ENCODE data around the gene TRAF3.

The TRAF3 gene

DNA sequence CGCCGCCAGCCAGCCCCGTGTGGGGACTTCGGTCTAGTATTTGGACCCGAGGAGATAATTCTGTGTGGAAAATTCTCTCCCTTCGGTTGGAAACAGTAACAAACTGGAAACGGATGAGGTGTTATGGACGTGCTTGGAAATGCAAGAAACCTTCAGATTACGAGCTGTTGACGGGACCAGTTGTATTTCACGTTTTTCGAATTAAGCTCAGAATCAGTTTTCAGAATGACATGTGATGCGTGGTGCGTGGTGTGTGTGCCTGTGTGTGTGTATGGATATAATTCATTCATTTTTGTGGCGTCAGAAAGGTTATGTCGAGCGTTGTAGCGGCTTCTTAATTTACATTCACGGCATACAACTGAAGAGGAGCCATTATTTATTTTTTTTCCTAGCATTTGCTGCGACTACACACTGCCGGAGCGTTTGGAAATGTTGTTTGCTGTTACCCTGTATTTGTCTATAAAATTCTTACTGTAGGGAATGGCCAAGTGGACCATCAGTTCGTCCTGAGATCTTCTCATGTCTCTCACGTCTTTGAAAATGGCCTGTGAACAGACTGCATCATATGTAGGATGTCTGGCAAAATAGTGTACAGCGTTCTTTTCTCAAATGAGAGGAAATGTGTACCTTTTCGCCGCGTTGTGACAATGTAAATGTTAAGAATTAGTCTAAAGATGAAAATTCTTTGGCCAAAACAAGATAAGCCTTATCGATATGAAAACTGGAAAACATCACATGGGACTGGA, 1.3 kb downstream of the TRAF3 start:
- DNase-seq: peak in 1 of 2 experiments; percentile 46

DNA sequence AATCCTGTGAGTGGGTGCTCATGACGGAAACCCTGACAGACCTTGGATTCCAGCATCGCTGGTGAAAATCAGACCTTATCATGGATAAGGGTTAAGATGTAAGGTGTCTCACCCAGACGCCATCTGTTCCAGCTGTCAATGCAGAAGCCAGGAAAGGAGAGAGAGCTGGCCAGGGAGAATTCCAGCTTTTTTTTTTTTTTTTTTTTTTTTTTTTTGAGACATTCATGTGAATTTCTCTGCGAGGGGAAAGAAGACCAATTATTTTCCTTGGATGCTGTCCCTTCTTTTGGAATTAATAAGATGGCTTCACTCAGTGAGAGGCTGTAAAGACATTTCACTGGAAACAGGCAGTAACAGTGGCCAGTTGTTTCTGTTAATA, 1.8 kb downstream of the TRAF3 start:
- DNase-seq: no peak

DNA sequence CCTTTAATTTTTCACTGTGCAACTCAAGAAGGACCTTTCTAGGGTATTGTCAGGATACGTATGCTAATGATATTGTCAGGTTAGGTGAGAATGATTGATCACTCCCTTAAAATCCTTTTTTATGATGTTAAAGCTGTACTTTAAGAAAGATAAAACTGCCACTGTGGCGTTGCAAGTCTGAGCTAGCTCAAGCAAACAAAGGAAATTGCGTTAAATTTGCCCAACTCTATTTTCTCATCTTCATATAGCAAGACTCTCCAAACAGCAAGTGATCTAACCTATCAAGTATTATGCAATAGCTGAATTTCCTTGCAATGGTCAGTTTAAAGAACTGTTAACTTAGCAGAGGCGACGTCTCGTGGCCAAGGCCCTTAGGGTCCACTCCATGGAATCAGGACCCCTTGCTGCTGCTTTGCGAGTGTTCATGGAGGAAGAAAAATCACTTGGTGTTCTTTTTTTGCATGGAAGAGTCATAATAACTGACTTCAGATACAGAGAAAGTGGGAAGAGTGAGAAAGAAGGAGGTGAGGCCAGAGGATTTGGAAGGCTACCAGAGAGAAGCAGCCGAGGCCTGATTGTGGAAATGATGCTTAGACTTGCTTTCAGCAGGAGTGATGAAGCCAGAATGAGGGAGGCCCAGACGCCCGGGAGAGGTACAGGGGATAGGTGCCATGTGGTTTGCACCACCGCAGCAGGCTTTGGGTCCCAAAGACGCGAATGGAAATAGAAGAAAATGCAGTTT, 2.5 kb downstream of the TRAF3 start:
- DNase-seq: no peak

DNA sequence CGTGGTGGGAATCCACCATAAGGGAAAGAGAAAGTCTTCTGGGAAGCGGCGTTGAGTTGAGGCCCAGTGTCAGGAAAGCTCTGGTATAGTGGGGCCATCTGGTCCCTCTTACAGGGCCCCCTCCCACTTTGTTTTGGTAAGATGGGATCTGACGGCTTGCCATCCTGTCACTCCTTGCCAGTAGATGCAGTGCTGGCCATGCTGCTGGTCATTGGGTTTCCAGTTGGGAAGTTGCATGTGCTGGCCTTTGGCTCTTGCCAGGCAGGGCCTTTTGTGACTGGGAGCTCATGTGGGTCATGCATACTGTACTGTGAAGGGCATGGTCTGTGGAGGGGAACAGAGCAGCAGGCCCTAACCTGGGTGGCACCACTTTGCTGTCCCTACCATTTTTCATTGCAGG, 3.8 kb downstream of the TRAF3 start:
- DNase-seq: no peak

DNA sequence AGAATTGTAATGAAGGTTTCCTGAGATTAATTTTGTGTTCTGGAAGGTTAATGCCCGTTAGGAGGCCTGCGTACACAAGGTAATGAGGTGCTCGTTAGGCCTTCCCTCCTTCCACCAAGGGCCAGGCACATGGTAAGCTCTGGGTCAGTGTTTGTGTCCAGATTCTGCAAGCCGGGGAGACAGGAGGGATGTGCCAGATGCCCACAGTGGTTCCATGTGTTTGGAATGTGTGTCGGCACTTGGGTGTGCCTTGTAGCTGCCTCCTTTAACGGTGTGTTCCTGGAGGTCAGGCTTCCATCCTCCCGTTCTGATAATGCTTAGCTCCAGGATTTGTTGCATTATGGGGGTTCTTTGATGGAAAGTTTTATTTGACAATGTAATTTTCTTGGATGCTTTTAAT, 5.7 kb downstream of the TRAF3 start:
- DNase-seq: no peak

DNA sequence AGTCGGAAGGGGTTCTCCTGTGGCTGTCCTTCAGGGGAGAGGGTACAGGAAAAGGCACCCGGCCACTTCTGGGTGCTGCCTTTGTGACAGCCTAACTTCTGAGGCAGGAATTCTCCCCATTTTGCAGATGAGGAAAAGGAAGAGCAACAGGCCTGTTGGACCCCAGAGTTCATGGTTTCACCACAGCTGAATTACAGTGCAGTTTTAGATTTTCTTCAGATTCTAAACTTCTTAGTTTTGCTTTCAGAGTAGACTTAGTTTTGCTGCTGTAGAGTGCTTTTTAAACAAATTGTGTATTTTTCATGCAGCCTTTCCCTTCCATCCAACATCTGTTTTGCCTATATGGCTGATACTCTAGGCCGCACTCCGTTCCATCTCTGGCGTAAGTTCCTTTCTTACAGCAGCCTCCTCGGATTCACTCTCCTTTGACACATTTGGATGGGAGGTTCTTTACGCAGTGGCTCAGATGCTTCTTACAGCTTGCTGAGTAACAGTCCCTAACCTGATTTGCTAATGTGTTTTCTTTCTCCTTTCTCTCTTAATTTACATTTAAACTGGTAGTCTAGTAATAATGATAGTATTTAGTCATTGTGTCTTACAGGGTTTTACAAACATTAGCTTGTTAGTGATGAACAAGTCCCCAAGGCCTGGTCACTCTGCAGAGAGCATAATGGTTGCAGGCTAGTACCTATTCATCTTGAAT, 7.8 kb downstream of the TRAF3 start:
- DNase-seq: no peak

DNA sequence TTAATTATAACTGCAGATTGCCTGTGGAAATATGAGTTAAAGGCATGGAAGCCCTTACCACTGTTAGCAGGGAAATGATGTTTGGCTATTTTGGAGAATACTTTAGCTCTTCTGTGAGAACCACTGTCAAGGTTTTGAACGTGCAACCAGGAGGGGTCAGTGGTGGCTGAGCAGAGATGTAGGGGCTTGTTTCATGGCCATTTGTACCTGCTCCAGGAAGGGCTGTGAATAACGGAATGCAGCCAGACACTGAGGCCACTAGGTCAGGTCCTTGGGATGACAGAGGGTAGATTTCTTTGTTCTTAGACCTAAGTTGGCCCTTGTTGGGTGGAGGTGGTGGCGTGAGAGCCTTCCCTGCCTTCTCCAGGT, 8.3 kb downstream of the TRAF3 start:
- DNase-seq: no peak

DNA sequence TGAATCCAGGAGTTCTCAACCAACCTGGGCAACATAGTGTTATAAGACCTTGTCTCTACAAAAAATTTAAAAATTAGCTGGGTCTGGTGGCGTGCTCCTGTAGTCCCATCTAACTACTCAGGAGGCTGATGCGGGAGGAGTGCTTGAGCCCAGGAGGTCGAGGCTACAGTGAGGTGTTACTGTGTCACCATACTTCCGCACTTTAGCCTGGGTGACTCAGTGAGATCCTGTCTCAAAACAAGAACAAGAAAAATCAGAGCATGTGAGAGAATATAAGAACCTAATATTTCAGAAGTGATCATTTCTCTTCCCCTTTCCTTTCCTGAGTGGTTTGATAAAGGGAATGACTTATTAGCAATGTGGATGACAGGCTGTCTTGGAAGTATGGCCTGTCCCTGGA, 9.5 kb downstream of the TRAF3 start:
- peak in 1 of 2 experiments; percentile 54 for DNase-seq

DNA sequence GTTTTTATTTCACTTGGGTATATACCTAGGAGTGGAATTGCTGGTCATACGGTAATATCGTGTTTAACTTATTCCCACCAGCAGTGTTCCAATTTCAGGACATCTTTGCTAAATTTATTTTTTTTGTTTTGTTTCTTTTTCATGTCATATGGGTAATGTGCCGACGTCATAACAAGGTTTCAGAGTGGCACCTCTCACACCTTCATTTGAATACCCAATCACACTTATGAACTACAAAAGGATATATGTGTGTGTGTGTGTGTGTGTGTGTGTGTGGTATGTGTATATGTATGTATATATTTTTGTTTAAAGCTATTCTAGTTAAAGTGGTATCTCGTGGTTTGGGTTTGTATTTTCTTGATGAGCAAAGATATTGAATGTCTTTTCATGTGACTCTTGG, 12.1 kb downstream of the TRAF3 start:
- no peak for DNase-seq

DNA sequence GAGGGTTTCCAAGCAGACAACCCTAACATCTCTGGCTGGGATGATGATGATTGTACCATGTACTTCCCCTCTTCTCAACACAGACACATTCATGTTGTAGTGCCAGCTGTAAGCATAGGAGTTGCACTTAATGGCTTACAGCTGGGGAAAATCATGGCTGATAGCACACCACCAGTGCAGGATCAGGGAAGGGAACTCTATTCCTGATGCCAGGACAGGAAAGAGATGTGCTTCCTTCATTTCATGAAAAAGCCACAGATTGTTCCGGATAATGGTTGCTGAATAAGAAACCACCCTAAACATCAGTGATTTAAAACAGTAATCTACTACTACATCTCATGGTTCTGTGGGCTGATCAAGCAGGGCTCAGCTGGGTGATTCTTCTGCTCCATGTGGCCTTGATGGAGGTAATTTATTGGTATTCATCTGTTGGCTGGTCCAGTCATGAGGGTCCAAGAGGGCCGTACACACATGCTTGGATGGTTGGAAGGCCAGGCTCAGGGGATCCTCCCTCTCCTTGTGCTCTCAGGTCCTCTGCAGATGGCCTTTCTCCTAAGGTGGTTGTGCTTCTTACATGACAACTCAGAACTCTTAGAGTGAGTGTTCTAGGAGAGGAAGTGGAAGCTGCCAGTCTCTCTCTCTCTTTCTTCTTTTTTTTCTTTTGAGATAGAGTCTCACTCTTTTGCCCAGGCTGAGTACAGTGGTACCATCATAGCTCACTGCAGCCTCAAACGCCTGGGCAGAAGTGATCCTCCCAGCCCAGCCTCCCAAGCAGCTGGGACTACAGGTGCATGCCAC, 16.5 kb downstream of the TRAF3 start:
- DNase-seq: no peak

DNA sequence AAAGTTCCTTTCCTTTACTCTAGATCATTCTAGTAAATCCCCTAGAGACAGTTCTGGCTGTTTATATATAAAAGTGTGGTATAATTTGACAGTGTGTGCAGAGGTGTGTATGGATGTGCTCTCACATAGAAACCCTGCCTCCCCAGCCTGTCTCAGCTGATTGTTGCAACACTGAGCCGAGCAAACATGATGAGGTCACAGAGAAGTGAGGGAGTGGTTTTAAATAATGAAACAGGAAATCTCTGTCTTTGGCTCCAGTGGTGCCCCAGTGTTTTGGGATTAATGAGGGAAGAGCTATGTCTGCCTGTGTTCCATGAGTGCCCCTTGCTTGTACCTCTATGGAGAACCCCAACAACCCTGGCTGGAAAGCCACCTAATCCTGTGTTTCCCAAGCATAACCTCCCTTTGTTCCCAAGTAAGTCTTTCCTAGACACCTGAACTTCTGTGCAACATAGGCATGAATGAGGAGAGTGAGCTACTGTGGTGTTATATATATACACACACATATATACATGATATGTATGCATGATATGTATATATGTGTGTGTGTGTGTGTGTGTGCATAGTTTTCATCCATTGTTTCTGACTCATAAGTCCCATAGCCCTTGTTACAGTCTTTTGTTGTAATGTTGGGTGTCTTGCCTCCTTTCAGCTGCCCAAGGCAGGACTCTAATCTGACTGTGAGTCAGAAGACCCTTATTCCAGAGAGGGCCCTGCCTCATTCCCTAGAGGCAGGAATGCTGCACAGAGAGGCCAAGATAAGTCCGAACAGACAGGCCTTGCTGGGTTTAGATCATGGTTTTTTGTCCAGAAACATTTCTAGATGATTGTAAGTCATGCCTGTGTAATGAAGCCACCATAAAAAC, 18.0 kb downstream of the TRAF3 start:
- no peak for DNase-seq

DNA sequence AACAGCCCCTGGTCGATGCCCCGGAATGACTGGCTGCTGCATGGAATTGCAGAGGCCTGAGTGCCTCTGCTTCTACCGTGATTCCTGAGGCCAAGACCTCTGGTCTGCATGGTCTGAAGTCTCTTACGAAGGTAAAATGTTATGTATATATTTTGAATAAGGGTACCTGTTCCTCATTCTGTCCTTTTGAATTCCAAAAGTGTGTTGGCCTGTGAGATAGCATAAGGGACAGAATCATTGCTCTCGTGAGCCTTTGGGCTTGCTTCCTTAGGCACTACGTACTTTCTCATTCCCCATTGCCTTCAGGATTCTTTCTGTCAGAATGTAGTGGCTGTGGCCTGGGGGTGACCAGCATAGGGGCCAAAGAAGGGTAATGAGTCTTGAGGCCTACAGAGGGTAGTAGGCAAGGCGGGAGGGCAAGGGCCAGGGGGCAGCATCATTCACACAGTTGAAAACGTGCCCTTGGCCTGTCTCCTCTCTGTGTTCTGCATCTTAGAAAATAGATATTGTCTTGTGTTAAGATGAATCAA, 19.5 kb downstream of the TRAF3 start:
- no peak for DNase-seq

DNA sequence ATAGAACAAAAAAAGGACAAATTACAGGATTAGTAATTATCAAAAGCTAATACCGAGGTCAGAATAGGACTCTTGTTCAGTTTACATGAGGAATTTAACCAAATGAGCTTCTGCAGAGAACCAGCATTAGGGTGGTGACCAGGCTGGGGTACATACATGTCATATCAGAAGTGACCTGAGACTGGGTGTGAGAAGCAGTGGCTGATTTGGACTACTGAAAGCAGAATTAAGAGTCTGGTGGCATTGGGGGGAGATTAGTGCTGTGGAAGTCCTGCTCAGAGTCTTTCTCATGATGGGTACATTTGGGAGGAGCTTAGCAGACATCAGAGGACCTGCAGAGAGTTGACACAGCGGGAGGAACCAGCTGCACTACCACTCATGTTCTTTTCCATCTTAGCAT, 21.7 kb downstream of the TRAF3 start:
- DNase-seq: no peak

DNA sequence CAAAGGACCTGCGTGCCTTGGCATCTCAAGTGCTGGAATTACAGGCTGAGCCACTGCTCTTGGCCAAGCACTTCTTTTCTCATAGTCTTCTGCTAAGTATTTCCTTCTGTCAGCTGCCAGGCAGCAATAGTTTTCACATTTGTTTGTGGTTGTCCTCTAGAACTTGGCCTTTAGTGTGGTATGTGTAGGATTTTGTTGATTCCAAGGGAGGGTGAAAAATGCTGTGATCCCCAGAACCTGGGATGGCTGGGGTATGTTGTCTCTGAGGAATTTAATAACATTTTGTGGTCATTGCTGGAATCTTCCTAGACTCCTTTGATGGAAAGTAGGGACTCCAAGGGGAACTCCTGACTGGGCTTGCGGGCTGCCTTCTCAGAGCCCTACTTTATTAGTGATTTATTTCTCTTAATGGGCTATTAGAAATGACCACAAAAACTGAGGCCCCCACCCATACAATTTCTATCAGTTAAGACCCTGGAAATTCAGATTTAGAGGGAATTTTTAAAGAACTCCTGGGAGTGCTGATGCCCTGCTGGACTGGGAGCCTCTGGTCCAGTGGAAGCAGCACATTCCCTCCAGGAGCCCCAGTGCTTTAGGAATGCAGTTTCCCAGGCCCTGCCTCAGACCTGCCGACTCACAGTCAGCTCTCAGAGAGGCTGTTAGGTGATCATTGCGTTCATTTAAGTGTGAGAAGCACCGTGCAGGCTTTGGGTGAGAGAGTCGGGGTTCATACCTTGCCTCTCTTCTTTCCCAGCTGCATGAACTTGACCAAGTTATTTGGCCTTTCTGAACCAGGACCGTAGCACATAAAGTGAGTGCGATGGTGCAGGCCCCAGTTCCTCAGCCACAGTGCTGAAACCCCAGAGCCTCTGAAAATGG, 22.7 kb downstream of the TRAF3 start:
- no peak for DNase-seq

DNA sequence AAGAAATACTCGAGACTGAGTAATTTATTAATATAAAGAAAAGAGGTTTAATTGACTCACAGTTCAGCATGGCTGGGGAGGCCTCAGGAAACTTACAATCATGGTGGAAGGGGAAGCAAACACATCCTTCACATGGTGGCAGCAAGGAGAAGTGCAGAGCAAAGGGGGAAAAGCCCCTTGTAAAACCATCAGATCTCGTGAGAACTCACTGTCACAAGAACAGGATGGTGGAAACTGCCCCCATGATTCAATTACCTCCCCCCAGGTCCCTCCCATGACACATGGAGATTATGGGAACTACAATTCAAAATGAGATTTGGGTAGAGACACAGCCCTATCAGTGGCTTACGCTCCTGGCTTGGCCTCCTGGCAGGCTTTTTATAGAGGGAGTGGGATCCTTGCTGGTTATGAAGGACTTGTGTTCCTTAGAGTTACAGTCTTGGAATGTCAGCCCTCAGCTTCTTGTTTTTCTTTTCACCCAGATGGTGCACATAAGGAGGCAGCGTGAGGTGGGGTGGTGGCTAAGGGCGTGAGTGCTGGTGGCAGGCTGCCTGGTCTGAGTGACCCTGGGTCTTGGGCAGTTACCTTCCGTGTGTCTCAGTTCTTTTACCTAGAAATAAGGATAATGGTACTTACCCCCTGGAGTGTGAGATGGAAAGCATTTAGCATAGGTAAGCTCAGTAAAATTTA, 25.7 kb downstream of the TRAF3 start:
- no peak for DNase-seq

DNA sequence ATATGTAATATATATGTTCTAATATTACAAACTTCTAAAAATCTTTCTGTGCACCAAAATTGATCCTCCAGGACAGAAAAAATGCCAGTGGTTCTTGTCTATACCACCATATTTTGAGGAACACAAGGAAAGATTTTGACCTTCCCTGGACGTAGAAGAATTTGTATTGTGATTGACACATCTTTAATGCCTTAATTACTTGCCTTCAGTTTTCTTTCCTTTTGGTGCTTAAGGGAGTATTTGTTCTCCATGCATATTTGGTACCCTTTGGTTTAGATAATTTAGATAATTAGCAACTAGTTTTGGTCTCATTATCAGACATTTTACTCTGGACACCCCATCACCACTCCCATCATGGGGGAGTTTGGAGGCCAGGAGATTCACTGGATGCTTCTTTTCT, 27.6 kb downstream of the TRAF3 start:
- DNase-seq: no peak

DNA sequence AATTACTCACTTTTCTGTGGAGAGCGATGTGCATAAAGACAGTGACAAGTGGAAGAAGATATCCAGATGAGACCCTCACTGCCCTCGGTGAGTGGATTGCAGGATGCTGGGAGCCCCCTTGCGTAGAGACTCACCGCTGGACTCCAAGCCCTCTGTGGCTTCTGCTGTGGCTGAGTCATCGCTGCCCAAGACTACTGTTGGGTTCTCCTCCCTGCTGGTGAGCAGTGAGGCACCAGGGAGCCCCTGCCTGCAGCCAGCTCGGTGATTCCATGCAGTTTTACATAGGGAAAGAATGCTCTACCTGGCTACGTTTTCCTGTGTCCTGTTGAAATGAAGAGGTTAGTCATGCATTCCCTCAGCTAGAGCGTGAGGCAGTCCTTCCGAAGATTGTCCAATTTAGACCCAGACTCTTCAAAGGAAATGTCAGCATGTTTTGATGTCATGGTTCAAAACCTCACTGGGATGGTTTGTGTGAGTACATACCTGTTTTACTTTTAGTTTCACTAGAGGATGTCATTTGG, 28.2 kb downstream of the TRAF3 start:
- peak; percentile 72 to 76 for DNase-seq

DNA sequence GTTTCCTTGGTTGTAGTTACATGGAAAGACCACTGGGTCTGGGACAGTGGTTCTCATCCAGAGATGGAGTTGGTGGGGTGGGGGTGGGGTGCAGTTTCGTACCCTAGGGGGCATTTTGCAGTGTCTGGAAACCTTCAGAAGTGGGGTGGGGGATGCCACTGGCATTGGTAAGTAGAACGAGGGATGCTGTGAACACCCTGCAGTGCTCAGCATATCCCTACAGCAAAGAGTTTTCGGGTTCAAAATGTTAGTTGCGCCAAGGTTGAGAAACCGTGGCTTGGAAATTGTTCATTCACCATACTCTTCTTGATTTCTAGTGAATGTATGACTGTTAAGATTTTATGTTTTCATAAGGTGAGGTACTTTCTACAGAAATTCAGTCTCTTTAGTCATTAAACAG, 28.7 kb downstream of the TRAF3 start:
- DNase-seq: peak; percentile 49 to 50

DNA sequence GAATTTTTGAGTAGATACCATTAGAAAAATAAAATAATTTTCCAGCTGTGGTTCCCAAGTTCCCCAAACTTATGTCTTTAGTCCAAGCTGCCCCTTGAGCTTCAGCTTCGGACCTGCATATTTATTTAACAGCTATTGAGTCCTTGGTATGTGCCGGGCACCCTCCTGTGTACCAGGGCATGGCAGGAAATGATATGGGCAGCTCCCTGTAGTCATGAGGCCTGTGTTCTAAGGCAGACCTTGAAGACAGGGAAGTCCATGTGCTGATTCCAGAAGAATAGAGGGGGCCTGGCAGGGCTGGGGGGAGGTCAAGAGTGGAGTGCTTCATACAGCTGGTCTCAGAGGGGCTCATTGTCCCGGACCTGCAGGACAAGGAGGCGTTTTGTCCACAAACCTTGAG, 29.2 kb downstream of the TRAF3 start:
- no peak for DNase-seq

DNA sequence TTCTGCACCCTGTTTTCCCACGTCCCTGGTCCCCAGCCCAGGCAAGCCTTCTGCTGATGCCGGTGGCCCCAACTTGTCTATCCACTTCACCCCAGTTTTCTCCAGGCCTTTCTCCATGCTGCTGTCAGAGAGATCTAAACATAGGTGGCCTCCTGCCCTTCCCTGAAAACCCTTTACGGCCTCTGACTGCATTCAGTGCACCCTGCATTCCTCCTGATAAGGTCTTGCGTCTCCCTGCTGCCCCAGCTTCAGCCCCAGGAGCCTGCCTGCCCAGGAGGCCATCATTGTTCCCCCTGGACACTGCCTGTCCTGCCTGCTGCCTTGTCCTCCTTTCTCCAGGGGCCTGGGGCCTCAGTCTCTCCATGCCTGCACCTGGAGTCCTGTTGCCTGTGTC, 29.8 kb downstream of the TRAF3 start:
- DNase-seq: no peak
